MV-4-11 (cell line): ENCODE data around the gene CD160.
"Not testable (repeated sequence)": the region's sequence is repeated elsewhere in the genome, so short reads cannot be mapped to it uniquely, and the experiment has no call there.

Experiments
- DNase-seq: peaks from one replicate; lab custom pipeline; 2025; lab: John Stamatoyannopoulos, UW

Gene CD160

GRCh38 chr1:145758575-145758974, 39.3 kb downstream of the CD160 start:
- DNase-seq = no peak

GRCh38 chr1:145759721-145760120, 40.4 kb downstream of the CD160 start:
- no peak for DNase-seq

GRCh38 chr1:145760395-145760949, 41.2 kb downstream of the CD160 start:
- DNase-seq = not testable (repeated sequence)

- DNase-seq = not testable (repeated sequence)
Measured at GRCh38 chr1:145761498-145761897, 42.2 kb downstream of the CD160 start.

GRCh38 chr1:145762001-145762400, 42.7 kb downstream of the CD160 start:
- DNase-seq = not testable (repeated sequence)

- not testable (repeated sequence) for DNase-seq
Measured at GRCh38 chr1:145764231-145764940, 45.1 kb downstream of the CD160 start.

GRCh38 chr1:145765127-145765526, 45.8 kb downstream of the CD160 start:
- not testable (repeated sequence) for DNase-seq

- not testable (repeated sequence) for DNase-seq
Measured at GRCh38 chr1:145765585-145766360, 46.5 kb downstream of the CD160 start.

GRCh38 chr1:145766926-145767325, 47.6 kb downstream of the CD160 start:
- DNase-seq = not testable (repeated sequence)

- not testable (repeated sequence) for DNase-seq
Measured at GRCh38 chr1:145768004-145768403, 48.7 kb downstream of the CD160 start.

- DNase-seq = no peak
Measured at GRCh38 chr1:145771056-145771455, 51.8 kb downstream of the CD160 start.

GRCh38 chr1:145773423-145773822, 54.1 kb downstream of the CD160 start:
- no peak for DNase-seq

- DNase-seq = no peak
Measured at GRCh38 chr1:145777357-145778145, 58.3 kb downstream of the CD160 start.

- DNase-seq = no peak
Measured at GRCh38 chr1:145778146-145778540, 58.8 kb downstream of the CD160 start.

- no peak for DNase-seq
Measured at GRCh38 chr1:145782272-145783099, 63.2 kb downstream of the CD160 start.

GRCh38 chr1:145784409-145784808, 65.1 kb downstream of the CD160 start:
- no peak for DNase-seq

GRCh38 chr1:145785547-145785946, 66.2 kb downstream of the CD160 start:
- DNase-seq = no peak

GRCh38 chr1:145786271-145786670, 67.0 kb downstream of the CD160 start:
- no peak for DNase-seq

GRCh38 chr1:145788580-145788979, 69.3 kb downstream of the CD160 start:
- no peak for DNase-seq
